IPS-18c (cell line): ENCODE data around the gene CXXC5.

Experiments used
- H3K4me3 ChIP-seq: 2 replicates; pipeline ENCODE4 v1.7.0; 2013; ENCODE audit warnings: low read depth, mild to moderate bottlenecking, low read length, moderate library complexity; ENCODE audit not compliant: insufficient read depth
- H3K9me3 ChIP-seq: one replicate; pipeline ENCODE4 v1.6.1; 2013; ENCODE audit warnings: mild to moderate bottlenecking, low read length, moderate library complexity; ENCODE audit not compliant: control insufficient read depth, insufficient read depth

Gene CXXC5

DNA sequence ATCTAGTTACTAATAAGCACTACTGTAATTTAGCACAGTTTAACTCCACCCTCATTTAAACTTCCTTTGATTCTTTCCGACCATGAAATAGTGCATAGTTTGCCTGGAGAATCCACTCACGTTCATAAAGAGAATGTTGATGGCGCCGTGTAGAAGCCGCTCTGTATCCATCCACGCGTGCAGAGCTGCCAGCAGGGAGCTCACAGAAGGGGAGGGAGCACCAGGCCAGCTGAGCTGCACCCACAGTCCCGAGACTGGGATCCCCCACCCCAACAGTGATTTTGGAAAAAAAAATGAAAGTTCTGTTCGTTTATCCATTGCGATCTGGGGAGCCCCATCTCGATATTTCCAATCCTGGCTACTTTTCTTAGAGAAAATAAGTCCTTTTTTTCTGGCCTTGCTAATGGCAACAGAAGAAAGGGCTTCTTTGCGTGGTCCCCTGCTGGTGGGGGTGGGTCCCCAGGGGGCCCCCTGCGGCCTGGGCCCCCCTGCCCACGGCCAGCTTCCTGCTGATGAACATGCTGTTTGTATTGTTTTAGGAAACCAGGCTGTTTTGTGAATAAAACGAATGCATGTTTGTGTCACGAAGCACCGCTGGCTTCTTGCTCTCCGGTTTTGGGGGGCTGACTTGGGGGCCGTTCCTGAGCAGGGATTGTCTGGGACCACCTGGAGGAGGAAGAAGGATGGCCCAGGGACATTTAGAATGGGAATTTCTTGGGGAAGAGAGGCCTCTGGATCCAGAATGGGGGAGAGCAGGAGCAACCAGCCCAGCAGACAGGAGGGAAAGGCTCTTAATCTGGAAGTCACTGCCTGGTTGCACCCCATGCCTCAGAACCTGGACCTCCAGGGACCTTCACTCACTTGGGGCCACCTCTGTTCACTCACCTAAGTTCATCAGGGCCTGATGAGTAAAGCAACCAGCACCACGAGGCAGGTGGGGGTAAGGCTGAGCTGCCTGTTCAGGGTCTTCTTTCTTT lies 35.4 kb downstream of the CXXC5 start:
- H3K4me3 ChIP-seq, result no peak overlapping the region

DNA sequence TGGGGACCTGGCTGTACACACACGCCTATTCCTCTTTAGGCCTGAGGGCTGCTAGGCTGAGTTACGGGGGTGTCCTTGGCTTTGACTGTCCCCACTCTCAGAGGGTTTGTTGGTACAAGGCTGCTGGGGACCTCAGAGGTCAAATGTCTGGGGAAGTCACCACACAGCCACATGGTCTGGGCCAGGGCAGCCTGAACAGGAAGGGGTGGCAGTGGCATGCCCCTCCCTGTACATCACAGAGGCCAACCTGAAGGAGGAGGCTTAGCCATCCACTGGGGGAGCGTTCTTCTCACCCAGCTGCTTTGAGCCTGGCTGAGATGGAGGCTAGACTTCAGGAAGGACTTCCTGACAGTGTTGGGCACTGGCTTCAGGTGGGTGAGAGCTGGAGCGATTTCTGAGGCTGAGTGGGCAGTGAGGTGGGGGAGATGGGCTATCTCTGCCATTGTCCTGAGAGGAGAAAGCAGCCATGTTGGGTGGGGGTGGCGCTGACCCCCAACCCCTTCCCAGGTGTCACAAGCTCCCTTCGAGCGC lies 36.3 kb downstream of the CXXC5 start:
- H3K9me3 ChIP-seq, result no peaks in the 10 kb centered on the region
- no peak overlapping the region for H3K4me3 ChIP-seq

More for the DNA sequence above, 35.4 kb downstream of the CXXC5 start:
- H3K9me3 ChIP-seq, result no peaks in the 10 kb centered on the region

DNA sequence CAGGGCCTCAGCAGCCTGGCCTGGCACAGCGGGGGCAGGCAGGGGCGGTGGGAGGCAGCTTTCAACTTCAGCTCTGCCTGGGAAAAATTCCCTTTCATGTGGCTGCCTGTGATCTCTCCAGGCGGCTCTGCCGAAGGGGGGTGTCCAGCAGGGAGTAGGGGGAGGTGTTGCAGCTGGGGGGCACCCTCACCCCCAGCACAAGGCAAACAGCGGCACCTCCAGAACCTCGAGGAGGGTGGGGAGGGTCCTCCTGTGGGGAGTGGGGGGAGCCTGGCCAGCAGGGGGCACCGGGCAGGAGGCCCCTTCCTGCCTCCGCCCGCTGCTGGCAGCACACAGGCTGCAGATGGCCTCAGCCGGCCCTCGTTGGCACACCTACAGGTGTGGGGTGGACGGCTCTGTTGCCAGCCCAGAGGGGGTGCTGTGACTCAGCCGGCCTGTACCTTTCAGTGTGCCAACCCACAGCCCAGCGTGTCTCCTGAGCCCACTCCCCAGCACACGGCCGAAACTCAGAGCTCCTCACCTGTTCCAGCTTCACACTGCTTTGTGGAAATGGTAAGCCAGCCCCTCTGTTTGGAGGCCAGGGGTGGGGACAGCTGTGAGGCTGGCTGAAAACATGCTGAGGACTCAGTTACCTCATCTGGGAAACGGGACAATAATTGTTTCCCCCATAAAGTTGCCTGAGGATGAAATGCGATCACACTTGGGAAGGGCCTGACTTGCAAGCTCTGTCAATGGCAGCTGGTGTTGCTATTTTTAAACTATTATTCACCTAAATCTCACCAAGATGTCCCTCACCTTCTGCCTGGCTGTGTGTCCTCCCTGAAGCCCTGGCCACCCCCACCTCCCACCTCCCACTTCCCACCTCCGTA lies 37.0 kb downstream of the CXXC5 start:
- H3K4me3 ChIP-seq, result no peak overlapping the region
- peaks cover 2% of the 10 kb centered on the region for H3K9me3 ChIP-seq

DNA sequence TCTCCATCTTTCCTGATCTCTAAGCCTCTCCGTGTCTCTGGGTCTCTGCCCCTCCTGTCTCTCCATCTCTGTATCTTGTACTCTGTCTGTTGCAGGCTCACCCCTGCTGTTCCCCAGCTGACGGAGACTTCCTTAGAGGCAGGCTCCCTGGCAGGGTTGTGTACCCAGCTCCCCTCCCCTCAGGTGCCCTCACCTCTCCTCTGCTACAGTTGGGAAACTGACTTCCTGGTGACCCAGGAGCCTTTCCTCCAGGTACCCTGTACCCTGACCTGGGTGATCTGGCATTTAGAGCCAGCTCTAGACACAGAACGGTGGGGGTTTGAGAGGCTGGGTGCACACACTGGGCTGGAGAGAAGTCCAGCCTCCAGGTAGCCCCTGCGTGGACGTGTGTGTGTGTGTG lies 37.7 kb downstream of the CXXC5 start:
- no peak overlapping the region for H3K4me3 ChIP-seq
- peaks cover 2% of the 10 kb centered on the region for H3K9me3 ChIP-seq

DNA sequence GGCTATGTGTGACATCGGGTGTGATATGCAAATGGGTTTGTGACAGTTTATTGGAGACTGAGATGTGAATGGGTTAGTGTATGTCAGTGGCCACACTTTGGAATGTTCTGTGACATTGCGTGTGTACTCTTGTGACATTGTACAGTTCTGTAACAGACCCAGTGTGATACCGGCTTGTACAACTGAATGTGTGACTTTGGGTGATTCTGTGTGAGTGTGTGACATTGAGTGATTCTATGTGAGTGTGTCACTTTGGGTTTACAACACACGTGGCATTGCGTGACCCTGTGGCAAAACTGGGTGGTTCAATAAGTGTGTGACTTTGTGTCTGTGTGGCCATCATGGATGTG lies 38.2 kb downstream of the CXXC5 start:
- Histone ChIP-seq H3K4me3 (no peak overlapping the region), H3K9me3 (peaks cover 2% of the 10 kb centered on the region)

DNA sequence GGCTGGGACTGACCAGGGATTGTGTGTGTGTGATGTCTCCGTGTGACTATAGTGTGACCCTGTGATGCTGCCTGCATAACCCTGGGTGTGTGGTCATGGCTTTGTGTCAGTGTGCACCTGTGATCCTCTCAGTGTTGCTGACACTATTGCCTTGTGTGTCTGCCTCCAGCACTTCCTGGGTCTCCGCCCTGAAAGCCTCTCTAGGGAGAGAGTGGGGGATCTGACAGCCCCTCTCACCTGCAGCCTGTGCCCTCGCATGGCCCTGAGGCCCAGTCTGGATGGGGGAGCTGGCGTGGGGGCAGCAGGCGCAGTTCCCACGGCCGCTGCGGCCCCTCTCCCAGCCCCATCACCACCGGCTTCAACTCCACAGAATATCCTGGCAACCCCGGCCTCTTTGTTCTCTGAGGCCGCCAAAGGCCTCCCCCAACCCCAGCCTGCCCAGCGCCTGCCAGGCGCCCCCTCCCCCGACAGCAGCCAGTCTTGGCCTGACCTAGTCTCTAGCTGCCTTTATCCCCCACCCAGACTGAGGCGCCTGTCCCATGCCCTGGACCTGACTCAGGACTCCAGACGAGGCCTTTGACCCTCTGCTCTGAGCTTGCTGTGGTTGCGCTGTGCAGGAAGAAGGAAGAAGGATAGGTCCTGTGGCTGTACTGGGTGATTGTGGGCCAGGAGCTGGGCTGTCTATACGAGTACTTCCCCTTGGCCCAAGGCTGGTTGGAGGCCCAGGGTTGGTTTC lies 38.7 kb downstream of the CXXC5 start:
- Histone ChIP-seq H3K4me3 (0 out of 2 replicates have a peak overlapping the region, but pooled peaks have one; percentile 2), H3K9me3 (peaks cover 2% of the 10 kb centered on the region)

DNA sequence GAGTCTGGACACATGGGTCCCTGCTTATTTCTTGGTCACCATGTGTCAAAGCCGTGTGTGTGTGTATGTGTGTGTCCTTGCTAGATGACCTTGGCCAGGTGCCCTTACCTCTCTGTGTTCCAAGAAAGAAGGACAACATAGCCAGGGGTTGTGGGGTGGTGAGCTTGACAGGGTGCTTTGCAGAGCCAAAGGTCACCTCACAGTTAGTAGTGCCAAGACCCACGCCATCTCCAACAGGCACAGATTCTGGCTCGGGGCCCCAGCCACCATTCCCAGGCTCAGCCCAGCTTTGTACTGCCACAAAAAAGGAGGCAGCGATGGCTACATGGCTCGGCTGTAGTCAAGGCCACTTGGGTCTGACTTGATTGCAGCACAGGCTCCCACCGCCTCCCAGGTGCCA lies 39.5 kb downstream of the CXXC5 start:
- Histone ChIP-seq H3K9me3 (peaks cover 2% of the 10 kb centered on the region), H3K4me3 (0 out of 2 replicates have a peak overlapping the region, but pooled peaks have one; percentile 2)

DNA sequence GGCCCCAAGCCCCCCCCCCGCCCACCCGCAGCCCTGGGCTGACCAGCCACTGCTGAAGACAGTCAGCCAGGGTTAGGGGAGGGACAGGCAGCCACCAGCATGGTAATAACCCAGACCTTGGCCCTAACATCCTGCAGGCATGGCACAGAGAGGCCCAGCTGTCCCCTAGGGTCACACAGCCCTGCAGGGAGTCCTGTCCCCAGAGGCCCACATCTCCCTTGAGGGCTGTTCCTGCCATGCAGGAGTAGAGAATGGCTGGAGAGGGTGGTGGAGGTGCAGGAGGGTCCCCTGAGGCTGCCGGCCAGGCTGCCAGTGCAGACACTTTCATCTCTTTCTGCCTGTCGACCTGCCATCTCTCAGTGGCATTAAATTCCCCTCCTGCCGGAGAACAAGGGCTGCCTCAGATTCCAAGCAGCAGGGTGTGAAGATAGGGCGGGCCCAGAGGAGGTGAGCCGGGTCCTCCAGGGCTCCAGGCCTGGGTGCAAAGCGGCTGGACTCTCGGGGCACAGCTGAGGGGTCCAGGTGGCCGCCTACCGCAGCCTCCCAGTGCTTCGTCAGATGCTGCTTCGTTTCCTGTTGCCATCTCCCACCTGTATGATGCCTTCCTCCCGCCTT lies 40.0 kb downstream of the CXXC5 start:
- H3K4me3 ChIP-seq, result no peak overlapping the region
- peaks cover 2% of the 10 kb centered on the region for H3K9me3 ChIP-seq

DNA sequence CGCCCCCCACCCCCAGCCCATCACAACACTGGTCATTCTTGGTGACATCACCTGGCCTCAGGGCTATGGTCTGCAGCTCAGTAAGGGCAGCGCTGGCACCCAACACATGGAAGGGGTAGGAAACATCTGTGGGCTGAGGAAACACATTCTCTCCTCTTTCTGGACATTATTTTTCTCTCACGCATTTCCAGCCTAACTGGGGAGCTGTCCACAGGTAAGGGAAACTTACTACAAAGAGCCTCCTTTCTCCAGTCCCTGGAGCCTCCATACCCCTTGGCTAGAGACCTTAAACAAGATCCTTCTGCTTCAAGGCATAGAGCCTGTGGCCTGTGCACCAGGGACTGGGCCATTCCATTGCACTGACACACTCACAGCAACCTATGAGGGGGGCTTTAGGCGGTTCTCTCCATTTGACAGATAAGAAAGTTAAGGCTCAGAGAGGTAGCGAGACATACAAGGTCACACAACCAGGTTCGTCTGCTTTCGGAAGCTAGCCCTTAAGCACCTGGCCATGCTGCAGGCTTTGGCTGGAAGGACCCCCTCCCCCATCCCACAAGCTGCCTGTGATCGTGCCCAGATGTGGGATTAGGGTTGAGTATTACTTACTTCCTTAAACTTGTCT lies 40.7 kb downstream of the CXXC5 start:
- H3K4me3 ChIP-seq, result no peak overlapping the region
- H3K9me3 ChIP-seq, result peaks cover 2% of the 10 kb centered on the region

DNA sequence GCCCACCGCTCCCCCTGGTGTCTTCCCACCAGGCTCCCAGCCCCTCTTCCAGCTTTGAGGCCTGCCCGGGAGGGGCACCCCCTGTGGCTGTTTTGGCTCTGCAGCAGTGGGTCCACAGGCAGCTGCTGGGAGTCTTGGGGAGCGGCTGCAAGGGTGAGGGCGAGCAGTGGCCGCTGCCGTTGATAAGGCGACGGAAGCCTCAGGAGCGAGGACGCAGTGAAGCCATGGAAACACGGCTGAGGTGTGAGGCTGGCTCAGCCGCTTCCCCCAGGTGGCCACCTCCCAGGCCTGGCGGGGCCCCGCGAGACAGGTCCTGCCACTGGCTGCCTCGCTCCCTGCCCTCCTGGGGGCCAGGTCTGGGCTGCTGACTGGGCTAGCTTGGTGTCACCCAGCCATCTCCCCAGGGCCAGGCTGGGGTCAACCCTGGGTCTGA lies 41.5 kb downstream of the CXXC5 start:
- Histone ChIP-seq H3K9me3 (peaks cover 2% of the 10 kb centered on the region), H3K4me3 (no peak overlapping the region; the same call in 1 of the 2 replicates)

DNA sequence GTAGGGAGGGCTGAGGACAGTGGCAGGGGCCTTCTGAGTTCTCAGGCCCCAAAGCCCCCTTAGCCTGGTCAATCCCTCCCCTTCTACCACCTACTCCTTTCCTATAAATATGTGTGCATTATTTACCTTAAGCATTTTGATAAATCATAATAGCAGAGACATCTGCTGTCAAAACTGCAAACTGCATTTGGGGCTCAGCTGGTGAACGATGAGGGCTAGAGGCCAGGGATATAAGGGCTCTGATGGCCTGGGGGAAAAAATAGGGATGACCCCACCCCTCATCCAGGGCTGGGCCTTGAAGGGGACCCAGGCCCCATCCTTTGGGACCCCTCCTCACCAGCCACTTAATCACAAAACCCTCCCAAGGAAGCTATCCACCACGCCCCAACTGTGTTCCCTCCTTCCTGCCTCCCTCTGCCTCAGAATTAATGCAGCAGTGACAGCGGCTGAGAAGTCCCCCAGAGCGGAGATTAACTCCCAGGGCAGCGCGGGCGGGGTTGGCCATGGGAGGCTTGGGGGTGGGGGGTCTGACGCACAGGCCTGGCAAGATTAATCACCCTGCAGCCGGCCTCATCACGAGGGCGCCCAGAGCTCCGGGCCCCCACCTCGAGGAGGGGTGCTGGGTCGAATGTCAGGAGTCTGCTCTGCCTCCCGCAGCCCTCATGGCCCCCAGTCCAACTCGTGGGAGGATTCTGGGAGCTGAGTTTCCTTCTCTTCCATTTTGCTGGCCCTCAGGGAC lies 42.1 kb downstream of the CXXC5 start:
- no peak overlapping the region for H3K4me3 ChIP-seq
- H3K9me3 ChIP-seq, result peaks cover 2% of the 10 kb centered on the region

DNA sequence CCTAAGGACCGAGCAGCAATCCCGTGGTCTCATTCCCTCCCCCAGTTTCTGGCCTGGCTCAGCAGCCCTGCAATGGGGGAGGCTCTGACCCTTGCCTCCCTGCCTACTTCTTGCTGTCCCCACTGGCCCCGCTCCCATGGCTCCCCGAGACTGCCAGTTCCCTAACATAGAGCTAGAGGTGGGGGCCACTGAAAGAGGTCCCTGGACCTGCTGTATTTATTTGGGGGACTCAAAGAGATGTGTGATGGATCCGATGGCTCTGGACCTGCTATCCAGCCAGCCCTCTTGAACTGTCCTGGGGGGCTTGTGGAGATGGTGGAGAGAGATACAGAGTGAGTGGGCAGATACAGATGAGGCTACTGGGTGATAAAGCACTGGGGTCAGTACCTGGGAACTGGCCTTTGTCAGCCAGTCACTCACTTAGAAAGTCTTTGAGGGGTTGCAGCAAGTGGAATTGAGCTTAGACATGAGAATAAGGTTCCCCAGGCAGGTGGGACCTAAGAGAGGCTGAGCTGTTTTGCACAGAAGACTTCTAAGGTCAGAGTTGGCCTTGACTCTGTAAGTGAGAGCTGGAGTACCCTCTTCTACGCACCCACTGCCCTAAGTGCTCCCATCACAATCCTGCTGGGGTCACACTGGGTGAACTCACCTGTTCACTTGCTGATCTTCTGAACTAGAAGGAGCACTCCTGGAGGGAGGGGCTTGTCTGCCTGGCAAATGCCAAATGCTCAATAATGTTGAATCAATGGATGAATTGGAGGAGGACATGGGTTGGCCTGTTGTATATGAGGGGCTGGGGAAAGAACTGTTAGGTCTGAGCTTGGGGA lies 42.9 kb downstream of the CXXC5 start:
- peaks cover 2% of the 10 kb centered on the region for H3K9me3 ChIP-seq
- no peak overlapping the region for H3K4me3 ChIP-seq

DNA sequence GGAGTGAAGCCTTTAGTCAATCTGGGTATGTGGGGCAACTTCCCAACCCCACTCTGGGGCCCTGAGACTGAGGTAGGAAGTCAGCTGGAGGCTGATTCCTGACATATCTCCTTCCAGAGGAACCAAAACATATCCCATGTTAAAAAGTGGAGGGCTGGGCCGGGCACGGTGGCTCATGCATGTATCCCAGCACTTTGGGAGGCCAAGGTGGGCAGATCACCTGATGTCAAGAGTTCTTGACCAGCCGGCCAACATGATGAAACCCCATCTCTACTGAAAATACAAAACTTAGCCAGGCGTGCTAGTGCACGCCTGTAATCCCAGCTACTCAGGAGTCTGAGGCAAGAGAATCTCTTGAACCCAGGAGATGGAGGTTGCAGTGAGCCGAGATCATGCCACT lies 44.0 kb downstream of the CXXC5 start:
- peaks cover 2% of the 10 kb centered on the region for H3K9me3 ChIP-seq
- H3K4me3 ChIP-seq, result no peak overlapping the region

DNA sequence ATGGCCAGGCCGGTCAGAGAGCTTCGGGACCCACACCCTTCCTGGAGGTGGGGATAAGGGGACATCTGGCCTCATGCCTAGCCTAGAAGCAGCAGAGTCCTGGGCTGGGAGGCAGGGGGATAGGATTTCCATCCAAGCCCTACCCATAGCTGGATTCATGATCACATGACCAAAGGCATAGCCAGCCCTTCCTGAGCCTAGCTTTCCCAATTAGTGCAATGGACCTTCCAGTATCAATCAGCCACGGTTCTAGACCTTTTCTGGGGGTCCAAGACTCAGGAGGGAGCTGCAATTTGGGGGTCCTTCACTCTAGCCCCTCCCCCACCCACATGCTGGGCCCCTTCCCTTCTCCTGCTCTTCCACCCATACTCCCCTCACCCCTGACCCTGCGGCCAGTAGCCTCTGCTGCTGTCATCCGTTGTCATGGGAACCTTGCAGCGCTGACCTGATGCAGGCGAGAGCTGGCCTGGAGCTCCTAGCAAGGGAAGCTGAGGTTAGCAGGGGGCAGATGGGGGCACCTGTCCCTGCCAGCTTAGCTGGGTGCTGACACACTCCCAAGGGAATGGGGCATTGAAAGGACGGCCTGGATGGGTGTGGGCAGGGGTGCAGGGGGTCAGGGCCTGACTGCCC lies 44.6 kb downstream of the CXXC5 start:
- no peak overlapping the region for H3K4me3 ChIP-seq
- peaks cover 2% of the 10 kb centered on the region for H3K9me3 ChIP-seq
